GM18951 (cell line): Measurements from ENCODE around the gene PRDM2.

Source experiments
- POLR2A ChIP-seq: IDR thresholded peaks from 4 replicates; pipeline ENCODE4 v1.6.1; 2011; ENCODE audit warnings: mild to moderate bottlenecking; ENCODE audit not compliant: insufficient read length, insufficient read depth; ENCODE audit errors: extremely low read depth
- in situ Hi-C: fragments of 300-500 bp; cut with MboI; formaldehyde crosslinking; loops from one replicate; pipeline ENCODE4 v1.12.0; 2022; ENCODE audit warnings: low sequenced_read_pairs, mixed read lengths, inconsistent platforms; ENCODE audit not compliant: unreplicated experiment

The PRDM2 gene

DNA sequence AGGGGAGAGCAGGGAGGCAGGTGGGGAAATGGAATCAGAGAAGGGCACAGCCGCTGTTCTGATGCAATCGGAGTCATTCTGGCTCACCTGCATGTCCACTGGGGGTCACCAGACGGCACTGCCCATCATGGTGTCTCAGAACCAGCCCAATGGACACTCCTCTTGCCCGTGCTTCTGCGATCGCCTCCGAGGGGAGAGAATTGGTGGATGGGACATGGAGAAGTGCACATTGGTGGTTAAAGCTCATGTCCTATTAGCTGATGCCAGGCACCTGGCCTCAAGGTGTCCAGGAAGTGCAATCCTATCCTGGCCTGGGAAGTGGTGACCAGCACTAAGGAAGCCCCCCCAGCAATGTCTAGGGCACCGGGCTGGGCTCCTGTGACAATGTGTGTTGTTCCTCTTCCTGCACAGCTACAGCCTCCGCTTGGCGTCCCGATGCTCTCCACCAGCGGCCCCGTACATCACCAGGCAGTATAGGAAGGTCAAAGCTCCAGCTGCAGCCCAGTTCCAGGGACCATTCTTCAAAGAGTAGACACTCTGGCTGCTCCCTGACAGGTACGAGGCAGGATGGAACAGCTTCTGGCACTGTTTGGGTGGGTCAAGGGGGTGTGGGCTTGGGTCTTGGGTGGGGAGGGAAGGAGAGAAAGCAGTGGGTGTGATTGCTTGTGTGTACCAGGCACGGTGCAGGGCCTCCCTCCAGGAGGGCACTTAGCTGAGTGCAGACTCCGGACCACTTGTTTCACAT lies 116.2 kb downstream of the PRDM2 start:
- in situ Hi-C loops, result no loop called here
- no peak for TF ChIP-seq POLR2A

DNA sequence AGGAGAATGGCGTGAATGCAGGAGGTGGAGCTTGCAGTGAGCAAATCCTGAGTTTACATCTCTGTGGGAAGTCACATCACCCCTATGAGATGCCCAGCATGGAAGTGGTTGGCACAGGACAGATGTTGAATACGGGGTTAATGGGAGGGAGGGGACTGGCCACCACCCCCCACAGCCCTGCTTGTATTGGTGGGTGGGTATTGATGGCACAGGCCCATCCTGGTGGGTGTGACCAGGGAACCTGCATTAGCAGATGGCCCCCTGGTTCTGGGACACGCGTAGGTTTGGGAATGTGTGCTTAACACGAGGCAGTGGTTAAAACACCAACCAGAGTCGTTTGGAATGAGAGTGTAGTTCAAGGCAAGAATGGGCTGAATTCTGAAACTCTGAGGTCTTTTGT lies 117.9 kb downstream of the PRDM2 start:
- no peak for TF ChIP-seq POLR2A
- in situ Hi-C loops, result no loop called here

DNA sequence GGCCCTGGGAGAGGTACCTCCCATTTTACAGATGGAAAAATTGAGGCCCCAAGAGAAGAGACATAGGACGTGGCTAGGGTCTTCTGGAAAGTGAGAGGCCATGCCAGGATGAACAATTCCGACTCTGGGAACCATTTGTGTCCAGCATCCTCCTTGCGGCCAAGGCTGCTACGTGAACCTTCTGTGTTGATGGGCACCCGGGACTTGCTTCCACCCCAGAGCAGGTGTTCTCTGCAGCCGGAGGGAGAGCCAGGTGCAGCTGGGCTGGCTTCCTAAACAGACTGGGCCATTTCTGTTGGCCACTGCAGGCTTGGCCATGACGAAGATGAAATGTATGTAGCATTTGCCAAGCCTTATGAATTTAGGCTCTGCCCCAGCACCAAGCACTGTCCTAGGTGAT lies 118.9 kb downstream of the PRDM2 start:
- in situ Hi-C loops, result no loop called here
- TF ChIP-seq POLR2A, result no peak

DNA sequence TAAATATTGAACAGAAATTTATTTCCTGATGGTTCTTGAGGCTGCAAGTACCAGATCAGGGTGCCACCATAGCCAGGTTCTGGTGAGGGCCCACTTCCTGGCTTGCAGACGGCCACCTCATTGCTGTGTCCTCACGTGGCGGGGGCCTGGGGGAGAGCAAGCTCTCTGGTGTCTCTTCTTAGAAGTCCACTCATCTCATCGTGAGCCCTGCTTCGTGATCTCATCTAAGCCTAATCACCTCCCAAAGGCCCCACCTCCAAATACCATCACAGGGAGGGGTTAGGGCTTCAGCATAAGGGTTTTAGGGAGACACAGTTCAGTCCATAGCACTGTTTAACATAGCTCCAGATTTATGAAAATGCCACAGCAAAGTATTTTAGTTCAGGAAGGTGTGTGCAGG lies 119.7 kb downstream of the PRDM2 start:
- in situ Hi-C loops, result no loop called here
- TF ChIP-seq POLR2A, result no peak

DNA sequence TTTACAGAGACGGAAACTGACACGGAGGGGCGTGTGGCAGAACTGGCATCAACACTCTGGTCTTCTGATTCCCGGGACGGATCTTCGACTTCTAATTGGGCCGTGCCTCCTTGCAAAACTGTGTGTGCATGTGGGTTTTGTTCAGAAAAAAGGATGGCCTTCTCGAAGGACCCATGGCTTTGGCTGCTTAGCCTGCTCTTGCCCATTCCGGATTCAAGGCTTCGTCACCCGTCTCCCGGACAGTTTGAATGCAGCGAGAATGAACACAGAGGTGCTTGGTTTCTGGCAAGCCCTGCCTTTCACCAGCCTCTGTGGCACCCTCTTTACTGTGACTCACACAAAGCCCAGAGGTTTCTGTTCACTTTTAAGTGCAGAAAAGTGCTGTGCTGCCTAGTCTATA lies 120.1 kb downstream of the PRDM2 start:
- in situ Hi-C loops, result no loop called here
- no peak for TF ChIP-seq POLR2A

DNA sequence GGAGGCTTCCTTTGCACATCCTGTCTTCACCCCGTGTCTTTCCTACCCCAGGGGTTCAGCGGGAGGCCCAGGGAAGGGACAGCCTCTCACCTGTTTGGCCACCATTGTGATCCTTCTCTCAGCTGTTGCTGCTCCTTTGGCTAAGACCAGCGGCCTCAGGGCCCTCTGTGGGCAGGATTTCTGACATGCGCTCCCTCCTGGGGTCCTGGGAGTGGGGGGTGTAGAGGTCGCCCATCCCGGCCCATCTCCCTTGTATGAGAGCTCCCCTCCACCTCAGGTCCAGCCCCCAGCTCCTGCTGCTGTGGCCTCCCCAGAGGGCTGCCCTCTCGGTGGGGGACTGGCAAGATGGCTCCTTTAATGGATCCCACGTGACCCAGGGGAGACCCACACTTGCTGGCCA lies 120.5 kb downstream of the PRDM2 start:
- in situ Hi-C loops, result no loop called here
- no peak for TF ChIP-seq POLR2A

DNA sequence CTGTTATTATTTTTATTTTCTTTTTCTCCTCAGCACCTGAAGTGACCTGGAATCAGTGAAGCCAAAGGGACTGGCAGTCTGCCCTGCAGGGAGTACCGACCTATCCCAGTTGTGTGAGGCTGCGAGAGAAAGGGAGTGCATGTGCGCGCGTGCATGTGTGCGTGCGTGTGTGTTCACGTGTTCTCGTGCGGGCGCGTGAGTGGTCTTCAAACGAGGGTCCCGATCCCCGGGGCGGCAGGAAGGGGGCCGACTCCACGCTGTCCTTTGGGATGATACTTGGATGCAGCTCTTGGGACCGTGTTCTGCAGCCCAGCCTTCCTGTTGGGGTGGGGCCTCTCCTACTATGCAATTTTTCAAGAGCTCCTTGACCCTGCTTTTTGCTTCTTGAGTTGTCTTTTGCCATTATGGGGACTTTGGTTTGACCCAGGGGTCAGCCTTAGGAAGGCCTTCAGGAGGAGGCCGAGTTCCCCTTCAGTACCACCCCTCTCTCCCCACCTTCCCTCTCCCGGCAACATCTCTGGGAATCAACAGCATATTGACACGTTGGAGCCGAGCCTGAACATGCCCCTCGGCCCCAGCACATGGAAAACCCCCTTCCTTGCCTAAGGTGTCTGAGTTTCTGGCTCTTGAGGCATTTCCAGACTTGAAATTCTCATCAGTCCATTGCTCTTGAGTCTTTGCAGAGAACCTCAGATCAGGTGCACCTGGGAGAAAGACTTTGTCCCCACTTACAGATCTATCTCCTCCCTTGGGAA lies 123.3 kb downstream of the PRDM2 start:
- no peak for TF ChIP-seq POLR2A
- in situ Hi-C loops, result no loop called here

DNA sequence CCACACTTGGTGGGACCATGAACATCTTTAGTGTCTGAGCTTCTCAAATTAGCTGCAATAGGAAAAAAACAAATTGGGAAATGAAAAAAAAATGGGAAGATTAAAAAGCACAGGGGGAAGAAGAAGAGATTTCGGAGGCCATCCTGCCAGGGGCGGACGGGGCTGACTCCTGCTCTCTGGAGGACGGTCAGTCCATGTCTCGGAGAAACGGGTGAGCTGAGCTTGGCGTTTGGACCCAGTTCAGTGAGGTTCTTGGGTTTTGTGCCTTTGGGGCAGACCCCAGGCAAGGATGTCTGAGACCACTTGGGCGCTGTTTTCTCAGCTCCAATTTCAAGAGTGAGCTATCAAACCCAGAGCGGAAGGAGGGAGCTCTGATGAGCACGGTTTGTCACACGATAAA lies 123.9 kb downstream of the PRDM2 start:
- in situ Hi-C loops, result no loop called here
- no peak for TF ChIP-seq POLR2A

DNA sequence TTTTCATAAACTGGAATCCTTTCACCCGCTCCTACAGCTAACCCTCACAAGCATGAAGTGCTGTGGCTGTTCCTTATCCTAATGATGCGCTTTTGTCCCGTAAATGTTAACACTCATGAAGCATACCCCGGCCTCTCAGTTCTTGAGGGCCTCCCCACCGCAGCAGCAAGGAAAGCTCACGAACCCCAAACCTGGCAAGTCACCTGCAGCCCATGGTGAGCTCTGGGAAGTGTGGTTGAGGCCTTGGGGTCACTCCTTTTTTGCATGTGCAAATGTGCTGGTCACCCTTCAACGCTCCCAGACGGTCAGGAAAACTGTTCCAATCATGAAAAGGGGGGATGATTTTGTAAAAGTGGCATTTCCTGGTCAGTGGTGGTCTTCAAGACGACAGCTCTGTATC lies 124.6 kb downstream of the PRDM2 start:
- no peak for TF ChIP-seq POLR2A
- in situ Hi-C loops, result no loop called here

DNA sequence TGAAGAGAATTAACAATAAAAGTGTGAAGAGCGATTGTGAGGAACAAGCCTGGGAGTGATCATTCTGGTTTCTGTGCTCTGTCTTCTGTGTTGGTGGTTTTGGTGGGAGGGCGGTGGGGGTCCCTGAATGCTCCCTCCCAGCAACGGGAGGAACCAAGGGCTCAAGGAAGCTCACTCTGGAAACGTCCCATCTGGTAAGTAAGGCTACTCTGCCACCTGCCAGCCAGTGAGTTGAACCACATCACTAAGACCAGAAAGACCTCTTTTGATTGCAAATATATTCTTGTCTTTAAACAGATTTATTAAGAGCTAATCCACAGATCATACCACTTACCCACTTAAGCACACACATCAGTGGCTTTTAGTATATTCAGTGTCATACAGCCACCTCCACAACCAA lies 125.0 kb downstream of the PRDM2 start:
- in situ Hi-C loops, result no loop called here
- no peak for TF ChIP-seq POLR2A

DNA sequence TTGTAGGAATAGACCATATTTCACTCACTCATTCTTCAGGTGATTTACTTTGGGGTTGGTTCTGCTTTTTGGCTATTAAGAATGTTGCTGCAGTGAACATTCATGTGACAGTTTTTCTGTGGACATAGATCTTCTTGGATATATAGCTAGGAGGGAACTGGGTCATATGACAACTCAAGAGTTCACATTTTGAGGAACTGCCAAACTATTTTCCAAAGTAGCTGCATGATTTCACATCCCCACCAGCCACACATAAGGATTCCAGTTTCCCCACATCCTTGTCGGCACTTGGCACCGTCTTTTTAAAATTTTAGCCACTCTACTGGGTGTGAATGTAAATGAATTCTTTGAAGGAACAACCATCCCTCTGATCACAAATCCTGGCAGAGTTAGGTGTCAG lies 126.0 kb downstream of the PRDM2 start:
- in situ Hi-C loops, result no loop called here
- no peak for TF ChIP-seq POLR2A

DNA sequence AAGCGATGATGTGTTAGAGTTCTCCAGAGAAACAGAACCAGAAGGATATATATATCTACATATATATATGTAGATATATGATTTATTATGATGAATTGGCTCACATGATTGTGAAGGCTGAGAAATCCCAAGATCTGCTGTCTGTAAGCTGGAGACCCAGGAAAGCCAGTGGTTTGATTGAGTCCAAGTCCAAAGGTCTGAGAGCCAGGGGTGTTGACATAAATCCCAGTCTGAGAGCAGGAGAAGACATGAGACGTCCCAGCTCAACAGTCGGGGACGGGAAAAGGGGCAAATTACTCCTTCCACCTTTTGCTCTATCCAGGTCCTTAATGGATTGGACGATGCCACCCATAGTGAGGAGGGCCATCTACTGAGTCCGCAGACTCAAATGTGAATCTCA lies 126.6 kb downstream of the PRDM2 start:
- in situ Hi-C loops, result no loop called here
- TF ChIP-seq POLR2A, result no peak

DNA sequence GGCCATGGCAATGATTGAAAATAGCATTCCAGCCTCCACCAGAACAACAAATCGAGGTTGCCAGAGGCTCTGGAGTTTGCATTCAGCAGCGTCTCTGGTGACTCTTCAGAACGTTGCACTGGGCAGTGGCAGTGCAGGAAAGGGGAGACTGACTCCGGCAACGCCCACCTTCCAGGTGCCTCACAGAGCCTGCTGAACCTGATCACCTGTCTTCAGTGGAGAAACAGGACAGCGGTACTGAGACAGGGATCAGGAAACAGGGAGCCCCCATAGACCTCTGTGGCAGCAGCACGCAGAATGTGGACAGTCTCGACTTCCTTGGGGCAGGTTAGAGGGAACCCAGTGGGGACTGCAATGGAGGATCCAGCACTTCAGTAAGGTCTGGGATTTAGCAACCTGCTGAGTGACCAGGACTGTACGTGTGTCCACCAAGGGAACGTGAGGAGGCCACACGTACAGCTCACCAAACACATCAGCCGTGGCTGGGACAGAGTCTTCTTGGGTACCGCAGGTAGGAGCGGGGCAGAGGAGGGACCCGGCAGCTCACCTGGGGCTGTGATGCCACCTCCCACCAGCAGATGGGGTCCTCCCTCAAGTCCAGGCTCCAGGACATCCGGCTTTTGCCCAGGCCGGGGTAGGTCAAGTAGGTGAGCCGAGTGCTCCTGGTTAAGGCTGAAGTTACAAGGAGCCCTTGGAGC lies 128.6 kb downstream of the PRDM2 start:
- TF ChIP-seq POLR2A, result no peak
- in situ Hi-C loops, result no loop called here
